GM19043 (cell line): ENCODE results near the gene AKAP13.
"Not testable (repeated sequence)": the region's sequence is repeated elsewhere in the genome, so short reads cannot be mapped to it uniquely, and the experiment has no call there.

ENCODE experiments used
- ATAC-seq: cut with Tn5 transposase; IDR thresholded peaks from one replicate; pipeline ENCODE4 v1.9.1; 2021; ENCODE audit warnings: low read depth; ENCODE audit not compliant: unreplicated experiment

Gene AKAP13

DNA sequence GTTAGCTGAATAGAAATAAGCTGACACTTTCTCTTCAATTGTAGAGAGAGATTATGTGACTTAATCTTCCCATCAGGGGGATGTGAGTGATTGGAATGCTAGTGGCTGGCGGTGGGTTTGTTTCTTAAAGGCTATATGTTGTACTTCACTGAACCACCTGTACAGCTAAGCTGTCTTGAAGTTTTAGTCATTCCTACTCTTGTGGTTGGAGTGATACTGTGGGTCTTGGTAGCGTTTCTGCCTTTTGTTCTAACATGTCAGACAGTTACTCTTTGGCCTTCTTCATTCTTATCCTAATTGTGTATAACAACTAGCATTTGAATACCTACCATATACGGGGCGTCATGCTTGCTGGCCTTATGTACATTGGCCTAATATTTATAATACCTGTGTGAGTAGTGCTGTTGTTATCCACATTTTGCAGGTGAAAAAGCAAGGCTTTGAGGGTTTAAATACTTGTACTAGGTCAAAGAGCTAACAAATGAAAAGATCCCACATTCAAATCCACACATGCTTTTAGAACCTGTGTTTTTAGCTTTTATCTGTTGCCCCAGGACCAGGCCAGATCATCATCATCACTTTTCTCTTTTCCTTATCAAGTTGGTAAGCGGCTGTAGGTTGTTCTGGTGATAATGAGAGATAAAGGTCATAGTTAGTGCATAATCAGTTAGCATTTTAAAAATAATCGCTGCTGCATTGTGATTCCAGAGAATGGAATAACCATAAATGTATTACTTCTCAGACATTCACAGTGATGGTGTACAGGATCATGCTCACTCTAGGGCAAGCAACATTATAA, 50.2 kb downstream of the AKAP13 start:
- peak; percentile 99 for ATAC-seq

DNA sequence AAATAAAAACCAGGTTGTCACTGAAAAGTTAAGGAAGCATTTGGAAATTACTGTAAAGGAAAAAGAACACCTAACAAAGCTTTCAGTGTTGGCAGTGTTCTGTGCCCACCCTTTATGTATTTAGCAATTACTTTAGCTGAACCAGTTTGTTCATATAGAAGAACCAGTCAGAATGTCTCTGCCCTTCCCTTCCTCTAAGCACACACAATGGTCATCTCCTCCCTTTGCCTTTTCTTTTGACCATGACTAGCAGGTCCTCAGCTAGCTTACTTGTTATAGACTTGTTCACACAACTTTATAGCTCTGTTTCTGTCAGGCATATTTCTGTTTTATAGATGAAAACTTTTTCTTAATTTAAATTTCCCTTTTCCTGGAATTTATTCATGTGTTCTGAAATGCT, 59.6 kb downstream of the AKAP13 start:
- ATAC-seq: no peak

DNA sequence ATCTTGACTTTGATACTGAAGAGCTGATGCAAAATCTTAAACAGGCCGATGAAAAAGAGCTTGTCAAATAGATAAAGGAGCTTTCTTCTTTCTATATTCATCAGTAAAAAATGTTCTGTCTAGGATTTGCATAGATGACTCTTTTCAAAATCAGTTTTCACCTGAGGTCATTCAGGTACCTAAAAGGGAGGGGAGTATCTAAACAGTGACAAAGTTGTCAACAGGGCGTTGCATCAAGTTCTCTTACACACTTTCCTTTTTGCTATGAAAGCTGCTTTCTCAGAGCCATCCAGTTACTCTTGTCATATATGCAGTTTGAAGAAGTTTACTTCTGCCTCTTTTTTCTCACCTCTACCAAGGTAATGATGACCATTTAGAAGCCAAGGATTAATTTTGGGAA, 60.0 kb downstream of the AKAP13 start:
- ATAC-seq: peak; percentile 48

DNA sequence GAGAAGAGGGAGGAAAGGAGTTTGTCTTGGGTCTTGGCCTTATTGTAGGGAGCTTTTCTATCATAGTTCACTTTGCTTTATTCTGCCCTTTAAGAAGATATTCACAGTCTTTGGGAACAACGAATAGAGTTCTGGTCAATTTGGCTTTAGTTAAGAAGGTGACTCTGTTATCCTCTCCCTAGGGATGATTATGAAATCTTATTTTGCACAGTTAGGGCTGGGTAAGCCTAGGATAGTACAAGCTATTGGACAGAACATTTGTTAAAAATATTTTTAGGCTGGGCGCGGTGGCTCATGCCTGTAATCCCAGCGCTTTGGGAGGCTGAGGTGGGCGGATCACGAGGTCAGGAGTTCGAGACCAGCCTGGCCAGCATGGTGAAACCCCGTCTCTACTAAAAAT, 61.5 kb downstream of the AKAP13 start:
- ATAC-seq: not testable (repeated sequence)

DNA sequence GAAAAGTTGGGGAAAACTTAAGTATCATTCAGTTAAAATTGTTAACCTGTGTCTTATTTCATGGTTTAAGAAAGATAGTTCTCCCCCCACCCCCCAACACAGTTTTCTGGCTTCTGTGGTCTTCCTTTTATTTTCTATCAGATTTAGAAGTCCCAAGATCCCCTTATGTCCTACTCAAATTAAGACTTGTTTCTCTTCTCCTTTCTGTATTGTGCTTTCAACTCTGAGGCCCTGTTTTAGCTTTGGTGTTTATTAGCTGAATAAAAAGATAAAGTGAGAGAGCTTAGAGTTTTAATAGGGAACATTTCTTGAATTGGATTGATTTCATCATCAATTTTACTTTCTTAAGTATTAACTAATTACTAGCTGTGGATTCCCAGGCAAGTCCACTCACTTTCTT, 62.6 kb downstream of the AKAP13 start:
- peak; percentile 25 for ATAC-seq

DNA sequence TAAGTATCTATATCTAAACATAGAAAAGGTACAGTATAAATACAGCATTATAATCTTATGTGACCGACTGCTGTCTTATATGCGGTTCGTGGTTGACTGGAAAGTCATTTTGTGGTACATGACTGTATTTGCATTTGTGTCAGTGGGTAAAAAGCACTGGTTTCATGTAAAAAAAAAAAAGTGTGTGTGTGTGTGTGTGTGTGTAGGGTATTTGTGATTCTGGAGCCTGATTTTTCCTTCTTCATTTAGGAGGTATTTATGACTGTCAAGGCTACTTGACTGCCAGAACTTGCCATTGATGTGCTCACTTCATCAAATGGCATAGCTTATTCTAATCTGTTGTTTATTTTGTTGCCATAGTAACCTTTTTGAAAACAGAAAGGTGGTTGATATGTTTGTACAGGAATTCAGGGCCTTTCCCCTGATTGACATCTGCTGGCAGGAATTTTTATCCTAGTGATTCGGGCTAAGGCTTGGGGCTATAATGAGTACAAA, 63.2 kb downstream of the AKAP13 start:
- peak; percentile 81 for ATAC-seq

DNA sequence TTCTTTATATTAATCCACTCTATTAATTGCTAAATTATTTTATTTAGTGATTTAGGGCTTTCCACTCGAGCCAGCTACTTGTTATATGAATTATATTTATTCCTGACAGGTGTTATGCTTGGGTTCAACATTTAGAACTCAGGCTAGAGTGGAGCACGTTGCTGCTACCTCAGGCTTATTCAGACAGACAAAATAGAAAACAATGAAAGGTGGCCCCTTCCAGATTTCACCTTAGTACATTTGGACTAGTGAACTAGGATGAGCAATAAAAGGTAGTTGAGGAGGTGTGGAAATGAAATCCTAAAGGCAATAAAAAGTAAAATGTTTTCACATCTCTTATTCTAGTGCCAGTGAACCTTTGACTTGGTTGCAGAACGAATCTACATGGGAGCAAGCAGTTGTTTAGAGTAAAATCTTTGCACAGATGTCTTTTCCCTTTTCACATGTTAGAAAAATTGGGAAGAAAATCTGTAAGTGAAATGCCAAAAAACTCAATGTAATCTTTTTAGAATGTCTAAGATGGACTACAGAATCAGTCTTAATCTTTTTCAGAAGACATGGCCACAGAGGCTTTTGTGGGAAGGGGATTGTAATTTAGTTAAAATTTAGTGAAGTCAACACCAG, 63.8 kb downstream of the AKAP13 start:
- ATAC-seq: no peak

DNA sequence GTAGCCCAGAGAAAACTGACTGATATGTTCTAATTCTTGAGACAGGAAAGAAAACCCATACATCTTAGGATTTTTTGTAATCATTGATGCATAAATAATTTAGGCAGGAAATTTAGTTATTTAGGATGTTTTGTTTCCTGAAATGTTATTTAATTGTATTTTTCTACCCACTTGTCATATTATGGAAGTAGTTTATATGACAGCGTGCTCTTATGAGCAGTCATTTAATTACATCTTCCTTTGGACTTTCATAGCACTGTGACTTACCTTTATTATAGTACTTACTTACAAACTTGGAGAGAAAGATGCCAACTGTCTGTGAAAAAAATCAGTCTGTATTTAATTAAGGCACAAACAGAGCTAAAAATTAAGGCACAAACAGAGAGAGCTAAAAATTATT, 65.0 kb downstream of the AKAP13 start:
- ATAC-seq: no peak

DNA sequence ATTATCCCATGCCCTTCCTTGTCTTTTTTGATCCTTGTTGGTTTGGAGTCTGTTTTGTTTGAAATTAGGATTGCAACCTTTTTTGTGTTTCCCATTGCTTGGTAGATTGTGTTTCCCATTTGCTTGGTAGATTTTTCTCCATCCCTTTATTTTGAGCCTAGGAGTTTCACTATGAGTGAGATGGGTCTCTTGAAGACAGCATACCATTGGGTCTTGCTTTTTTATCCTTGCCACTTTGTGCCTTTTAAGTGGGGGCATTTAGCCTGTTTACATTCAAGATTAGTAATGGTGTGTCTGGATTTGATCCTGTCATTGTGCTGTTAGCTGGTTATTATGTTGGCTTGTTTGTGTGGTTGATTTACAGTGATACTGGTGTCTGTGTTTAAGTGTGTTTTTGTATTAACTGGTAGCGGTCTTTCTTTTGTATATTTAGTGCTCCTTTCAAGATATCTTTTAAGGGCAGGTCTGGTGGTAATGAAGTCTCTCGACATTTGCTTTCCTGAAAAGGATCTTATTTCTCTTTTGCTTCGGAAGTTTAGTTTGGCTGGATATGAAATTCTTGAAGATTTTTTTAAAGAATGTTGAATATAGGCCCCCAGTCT, 70.8 kb downstream of the AKAP13 start:
- ATAC-seq: no peak

DNA sequence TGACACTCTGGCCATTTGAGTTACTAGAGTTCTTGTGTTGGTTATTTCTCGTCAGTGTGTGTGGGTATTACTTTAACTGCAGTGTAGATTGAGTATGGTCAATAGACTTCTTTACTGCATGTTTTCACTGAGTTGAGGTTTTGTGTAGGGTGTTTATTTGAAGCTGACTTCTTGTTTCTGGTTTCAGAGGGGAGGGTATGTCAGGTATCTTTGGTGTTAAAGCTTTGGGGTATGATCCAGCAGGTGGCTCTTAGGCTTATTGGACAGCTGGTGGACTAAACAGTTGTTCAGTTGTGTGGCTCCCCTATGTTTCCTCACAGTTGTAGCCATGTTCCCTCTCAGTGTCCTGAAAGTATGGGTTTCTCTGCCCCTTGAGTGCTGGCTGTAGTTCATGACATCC, 72.0 kb downstream of the AKAP13 start:
- no peak for ATAC-seq

DNA sequence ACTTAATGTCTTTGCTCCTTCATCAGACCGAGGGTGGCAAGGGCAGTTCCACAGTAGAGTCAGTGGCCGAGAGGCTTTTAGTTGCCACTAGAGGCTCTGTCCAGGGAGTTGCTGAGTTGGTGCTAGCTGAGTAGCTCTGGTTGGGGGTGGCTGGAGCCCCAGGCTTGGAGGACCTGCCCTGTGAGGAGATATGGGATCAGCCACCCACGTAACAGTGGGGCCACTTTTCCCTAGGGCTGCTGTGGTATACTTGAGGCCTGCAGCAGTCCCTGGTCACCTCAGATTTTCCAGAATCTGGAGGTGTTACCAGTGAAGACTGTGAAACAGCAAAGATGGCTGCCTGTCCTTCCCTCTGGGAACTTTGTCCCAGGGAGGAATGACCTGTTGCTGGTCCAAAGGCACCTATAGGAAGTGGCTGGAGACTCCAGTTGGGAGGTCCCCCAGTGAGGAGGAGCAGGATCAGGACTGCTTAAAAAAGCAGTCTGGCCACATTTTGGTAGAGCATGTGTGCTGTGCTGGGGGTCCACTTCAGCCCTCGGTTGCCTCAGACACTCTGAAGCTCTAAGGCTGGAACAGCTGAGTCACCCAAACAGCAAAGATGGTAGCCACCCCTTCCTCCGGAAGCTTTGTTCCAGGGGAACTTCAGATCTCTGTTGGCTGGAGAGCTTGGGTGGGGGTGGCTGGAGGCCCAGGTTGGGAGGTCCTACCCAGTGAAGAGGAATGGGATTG, 72.9 kb downstream of the AKAP13 start:
- ATAC-seq: no peak

DNA sequence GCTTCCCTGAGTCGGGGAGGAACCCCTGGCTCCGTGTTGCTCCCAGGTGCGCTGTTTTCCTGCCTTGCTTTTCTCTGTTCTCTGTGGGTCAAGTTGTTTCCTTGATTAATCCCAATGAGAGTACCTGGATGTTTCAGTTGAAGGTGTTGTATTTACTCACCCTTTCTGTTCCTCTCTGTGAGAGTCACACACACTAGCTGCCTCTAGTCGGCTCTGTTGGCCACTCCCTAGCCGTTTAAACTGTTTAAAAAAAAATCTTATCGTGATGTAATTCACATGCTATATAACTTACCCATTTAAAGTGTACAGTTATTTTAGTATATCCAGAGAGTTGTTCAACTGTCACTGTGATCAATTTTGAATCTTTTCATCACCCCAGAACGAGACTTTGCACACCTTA, 74.0 kb downstream of the AKAP13 start:
- ATAC-seq: no peak

DNA sequence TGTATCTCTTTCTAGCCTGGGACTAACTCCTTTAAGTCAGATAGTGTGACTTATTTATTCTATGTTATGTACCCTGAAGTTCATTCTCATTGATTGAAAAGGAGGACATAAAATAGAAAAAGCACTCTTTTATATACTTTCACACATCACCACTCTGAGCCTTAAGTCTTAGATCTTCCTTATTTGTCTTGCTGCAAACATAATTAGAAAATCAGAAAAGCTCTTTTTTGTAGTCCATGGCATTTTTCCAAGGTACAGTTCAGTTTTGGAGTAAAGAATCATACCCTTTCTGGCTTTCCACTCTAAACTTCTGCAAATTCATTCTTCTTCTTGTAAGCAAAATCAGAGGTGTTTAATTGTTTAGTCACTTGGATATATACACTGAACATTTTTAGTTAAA, 75.5 kb downstream of the AKAP13 start:
- no peak for ATAC-seq

DNA sequence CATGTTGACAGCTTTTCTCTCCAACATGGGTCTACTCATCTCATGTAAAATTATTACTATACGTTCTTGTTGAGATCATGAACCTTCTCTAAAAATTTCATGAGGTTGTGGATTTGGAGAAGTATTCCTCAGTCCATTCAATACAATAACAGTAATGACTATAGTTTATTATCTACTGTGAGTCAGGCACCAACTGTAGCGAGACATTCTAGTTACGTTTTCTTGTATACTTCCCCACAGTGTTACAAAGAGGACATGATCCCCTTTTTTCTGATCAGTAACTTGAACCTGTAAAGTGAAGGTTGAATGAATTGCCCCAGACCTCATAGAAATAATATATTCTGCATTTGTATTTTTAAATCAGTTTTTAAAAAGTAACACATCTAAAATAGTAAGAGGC, 76.4 kb downstream of the AKAP13 start:
- peak; percentile 35 for ATAC-seq

DNA sequence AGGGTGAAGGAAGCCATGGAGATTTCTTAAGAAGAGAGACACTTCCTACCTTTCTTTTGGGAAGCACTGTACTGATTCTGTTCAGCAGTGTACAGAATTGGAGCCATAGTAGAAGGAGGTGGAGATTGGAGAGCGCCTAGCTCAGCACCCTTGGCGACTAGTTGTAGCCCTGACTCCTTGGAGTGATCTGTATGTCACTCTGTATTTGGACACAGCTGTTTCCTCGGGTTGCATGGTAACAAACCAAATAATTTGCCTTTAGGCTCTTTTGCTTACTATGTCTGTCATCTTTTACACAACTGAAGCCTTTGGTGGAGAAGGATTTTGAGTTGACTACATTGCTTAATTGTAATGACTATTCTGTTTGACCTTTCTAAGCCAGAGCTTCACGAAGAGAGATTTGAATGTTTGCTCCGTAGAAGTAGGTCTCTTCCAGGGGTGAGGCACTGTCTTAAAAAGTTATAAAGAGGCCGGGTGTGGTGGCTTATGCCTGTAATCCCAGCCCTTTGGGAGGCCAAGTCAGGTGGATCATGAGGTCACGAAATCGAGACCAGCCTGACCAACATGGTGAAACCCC, 77.1 kb downstream of the AKAP13 start:
- ATAC-seq: peak; percentile 79

DNA sequence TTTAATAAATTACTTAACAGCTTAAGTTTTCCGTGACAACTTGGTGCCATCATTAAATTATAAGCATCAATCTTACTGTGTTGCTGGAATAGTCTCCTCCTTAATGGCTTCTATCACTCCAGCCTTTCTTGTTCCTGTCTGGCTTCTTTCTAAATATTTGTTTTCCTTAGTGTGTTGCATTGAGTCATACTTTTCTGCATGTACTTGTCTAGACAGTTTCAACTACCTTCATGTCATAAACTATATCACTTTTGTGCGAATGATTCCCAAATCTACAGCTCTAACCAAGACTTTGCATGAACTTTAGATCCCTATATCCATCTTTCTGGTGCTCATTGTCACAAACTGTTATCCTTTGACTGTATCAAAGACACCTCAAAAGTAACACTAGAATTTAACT, 78.4 kb downstream of the AKAP13 start:
- no peak for ATAC-seq

DNA sequence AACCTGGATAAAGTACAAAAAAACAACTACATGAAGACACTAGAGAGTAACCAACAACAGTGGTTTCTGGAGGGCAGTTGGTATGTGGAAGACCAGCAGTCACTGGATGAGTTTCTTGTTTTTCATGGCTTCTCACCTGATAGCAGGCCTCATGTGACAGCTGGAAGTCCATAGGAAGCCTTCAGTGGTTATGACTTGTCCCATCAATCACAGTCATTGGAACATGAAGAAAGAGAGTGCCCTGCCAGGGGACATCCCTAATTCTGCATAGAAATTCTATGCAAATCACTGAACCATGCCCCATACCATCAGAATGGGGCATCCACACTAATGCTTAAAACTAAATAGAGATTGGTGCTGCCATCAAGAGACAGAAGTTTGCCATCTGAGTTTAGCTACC, 81.6 kb downstream of the AKAP13 start:
- ATAC-seq: no peak

DNA sequence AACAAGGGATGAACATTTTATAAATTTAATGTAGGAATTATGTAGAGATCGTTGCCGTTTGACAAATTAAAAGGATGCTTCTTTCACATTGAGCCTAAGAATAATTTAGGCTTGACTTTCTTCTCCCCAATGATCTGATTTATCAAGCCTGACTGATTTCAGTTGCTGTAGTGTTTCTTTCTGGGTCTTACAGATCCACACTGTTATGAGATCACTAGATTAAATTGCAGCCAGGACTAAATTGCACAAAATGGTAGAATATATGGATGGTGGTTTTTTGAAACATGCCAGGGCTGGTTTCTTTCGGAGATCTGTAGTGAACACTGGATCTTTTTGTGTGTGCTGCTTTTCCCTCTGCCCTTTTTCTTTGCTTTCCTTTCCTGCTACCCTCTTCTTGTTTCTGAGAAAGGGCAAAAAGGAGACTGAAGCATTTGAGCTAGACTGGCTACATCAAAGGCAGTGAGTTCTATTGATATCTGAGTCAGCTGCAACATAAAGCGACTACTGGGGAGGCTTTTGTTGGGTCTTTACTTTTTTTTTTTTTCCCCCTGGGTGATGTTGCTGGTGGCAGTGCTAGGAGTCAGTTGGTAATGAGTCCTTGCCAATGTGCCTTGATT, 83.0 kb downstream of the AKAP13 start:
- ATAC-seq: no peak

DNA sequence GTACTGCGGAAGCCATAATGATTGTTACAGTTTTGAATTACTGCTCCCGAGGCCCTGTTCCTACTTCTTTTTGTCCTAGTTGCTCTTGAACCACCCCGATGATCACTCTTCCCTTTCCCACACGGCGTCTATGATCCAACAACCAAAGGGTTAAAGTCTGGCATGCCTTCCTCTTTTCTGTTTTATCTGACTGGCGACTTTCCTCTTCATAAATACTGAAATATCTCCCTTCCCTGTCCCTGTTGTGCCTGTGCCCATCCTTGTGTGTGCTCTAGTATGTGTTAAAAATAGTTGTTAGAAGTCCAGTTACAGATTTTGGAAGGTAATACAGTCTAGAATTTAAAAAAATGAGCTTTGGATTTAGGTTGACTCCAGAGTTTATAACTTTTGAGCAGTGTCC, 83.6 kb downstream of the AKAP13 start:
- no peak for ATAC-seq

DNA sequence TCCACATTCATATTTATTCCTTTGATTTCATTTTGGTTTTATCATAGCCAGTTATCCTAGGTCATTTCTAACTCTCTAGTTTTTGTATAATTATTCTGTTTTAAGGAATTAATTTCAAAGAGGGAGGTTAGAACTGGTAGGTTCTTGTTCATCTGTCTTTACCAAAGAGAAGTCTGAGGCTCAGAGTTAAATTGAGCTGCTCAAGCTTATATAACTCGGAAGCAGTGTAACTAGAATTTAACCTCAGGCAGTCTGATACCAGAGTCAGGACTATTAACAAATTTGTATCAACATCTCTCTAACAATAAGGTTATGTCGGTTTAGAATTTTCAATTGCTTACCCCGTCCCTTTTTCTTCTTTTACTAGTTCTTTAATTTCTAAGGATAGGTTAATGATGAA, 84.1 kb downstream of the AKAP13 start:
- no peak for ATAC-seq
